Nephron (organoid): Measurements from ENCODE around the gene RAB11FIP5.

ENCODE experiments used
- H3K27ac Mint-ChIP-seq, 3 experiments: 2 replicates each; pipeline ENCODE4 v1.8.0; 2020; ENCODE audit warnings: mixed read lengths in 3 of 3, mild to moderate bottlenecking in 2 of 3, moderate library complexity in 1 of 3
- H3K27me3 Mint-ChIP-seq: 2 replicates; pipeline ENCODE4 v1.8.0; 2021; ENCODE audit warnings: low read depth, mild to moderate bottlenecking, moderate library complexity, mixed read lengths
- H3K36me3 Mint-ChIP-seq: 2 replicates; pipeline ENCODE4 v1.8.0; 2020; ENCODE audit warnings: low read depth, mixed read lengths
- H3K4me1 Mint-ChIP-seq: 2 replicates; pipeline ENCODE4 v1.8.0; 2020; ENCODE audit warnings: mixed read lengths
- H3K4me3 Mint-ChIP-seq, 3 experiments: 2 replicates each; pipeline ENCODE4 v1.8.0; 2020; ENCODE audit warnings: mild to moderate bottlenecking in 3 of 3, mixed read lengths in 3 of 3, moderate library complexity in 2 of 3
- H3K9me3 Mint-ChIP-seq: 2 replicates; pipeline ENCODE4 v1.8.0; 2020; ENCODE audit warnings: mixed read lengths
- TF ChIP-seq, protein P1 (sequence below), 3 experiments: fragments of 200-600 bp; sonication (generic); IDR thresholded peaks; one replicate each; pipeline ENCODE4 v1.5.0; 2021; ENCODE audit warnings: antibody characterized with exemption in 3 of 3; ENCODE audit not compliant: unreplicated experiment in 3 of 3

RAB11FIP5 gene

GRCh38 chr2:73033142-73033765 is 79.5 kb downstream of the RAB11FIP5 start:
- no peaks in the 10 kb centered on the region for H3K4me1 Mint-ChIP-seq
- no peaks in the 10 kb centered on the region for H3K36me3 Mint-ChIP-seq
- H3K9me3 Mint-ChIP-seq: no peaks in the 10 kb centered on the region
- TF ChIP-seq, protein P1, sequence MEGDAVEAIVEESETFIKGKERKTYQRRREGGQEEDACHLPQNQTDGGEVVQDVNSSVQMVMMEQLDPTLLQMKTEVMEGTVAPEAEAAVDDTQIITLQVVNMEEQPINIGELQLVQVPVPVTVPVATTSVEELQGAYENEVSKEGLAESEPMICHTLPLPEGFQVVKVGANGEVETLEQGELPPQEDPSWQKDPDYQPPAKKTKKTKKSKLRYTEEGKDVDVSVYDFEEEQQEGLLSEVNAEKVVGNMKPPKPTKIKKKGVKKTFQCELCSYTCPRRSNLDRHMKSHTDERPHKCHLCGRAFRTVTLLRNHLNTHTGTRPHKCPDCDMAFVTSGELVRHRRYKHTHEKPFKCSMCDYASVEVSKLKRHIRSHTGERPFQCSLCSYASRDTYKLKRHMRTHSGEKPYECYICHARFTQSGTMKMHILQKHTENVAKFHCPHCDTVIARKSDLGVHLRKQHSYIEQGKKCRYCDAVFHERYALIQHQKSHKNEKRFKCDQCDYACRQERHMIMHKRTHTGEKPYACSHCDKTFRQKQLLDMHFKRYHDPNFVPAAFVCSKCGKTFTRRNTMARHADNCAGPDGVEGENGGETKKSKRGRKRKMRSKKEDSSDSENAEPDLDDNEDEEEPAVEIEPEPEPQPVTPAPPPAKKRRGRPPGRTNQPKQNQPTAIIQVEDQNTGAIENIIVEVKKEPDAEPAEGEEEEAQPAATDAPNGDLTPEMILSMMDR (IDR thresholded peaks at IDR 0.05; ENCODE audit: unreplicated experiment in 3 of 3): no peak
- no peak overlapping the region for H3K4me3 Mint-ChIP-seq
- no peak overlapping the region for H3K27ac Mint-ChIP-seq
- no peaks in the 10 kb centered on the region for H3K27me3 Mint-ChIP-seq

DNA sequence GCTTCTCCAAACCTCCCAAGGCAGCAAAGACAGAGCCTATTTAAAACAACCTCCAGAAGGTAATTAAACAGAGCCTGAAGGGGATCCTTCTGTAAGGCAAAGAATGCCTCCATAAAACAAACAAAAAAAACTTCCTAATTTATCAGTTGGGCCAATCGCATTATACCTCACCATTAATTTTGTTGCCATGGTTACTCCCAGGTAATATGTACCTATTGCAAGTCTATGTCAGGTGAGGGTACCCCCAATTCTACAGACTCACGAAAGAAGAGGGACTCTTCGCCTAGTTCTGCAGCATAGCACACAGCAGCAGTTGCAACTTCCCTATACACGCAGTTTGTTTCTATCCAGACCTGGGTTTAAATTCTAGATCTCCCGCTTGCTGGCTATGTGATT is 80.0 kb downstream of the RAB11FIP5 start:
- TF ChIP-seq, protein P1 (IDR thresholded peaks at IDR 0.05; ENCODE audit: unreplicated experiment in 3 of 3): no peak
- Mint-ChIP-seq H3K36me3 (no peaks in the 10 kb centered on the region), H3K27ac (no peak overlapping the region), H3K4me3 (no peak overlapping the region), H3K27me3 (no peaks in the 10 kb centered on the region), H3K4me1 (no peaks in the 10 kb centered on the region), H3K9me3 (no peaks in the 10 kb centered on the region)

DNA sequence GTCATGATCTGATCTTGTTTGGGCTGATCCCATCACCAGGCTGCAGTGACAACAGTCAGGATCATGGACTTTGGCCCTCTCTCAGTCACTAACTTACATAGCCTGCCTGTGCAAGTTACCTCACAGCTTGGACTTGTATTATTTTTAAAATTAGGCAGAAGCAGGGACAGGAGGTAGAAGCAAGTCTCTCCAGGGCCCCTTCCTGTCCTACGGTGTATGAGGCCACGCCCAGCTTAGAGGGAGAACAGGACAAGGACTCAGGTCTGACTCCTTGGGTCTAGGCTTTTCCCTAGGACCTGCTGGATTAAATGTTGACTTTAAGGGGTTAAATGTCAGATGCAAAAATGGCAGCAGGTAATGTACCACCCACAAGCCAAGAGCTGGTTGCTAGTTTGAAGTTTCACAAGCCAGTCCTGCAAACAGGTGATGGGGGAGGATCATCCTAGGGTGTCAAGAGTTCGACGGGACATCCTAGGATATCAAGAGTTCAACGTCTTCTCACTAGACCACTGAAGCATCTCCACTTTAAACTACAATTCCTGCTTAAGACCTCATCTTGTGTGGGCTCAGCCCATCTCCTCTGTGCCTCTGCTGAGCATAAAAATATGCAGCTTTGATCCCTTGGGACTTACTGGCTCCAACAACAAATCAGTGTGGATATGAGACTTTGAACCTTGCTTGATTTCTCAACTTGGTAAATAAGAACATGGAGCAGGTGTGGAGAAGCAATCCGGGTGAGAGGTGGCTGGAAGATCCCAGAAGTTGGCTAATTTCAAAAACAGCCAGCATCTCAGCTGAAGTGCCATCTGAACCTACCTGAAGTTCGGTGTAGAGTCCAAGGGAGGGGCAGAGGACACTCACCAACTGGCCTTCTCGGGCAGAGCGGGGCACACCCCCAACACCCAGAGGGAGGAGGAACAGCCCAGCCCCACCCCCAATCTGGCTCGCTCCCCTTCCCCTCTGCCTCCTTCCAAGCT is 80.7 kb downstream of the RAB11FIP5 start:
- H3K36me3 Mint-ChIP-seq: no peaks in the 10 kb centered on the region

GRCh38 chr2:73031095-73031678 is 81.6 kb downstream of the RAB11FIP5 start:
- no peaks in the 10 kb centered on the region for H3K4me1 Mint-ChIP-seq
- H3K36me3 Mint-ChIP-seq: no peaks in the 10 kb centered on the region
- H3K9me3 Mint-ChIP-seq: no peaks in the 10 kb centered on the region
- H3K27ac Mint-ChIP-seq: no peak overlapping the region
- TF ChIP-seq, protein P1 (IDR thresholded peaks at IDR 0.05; ENCODE audit: unreplicated experiment in 3 of 3): no peak
- no peaks in the 10 kb centered on the region for H3K27me3 Mint-ChIP-seq
- H3K4me3 Mint-ChIP-seq: no peak overlapping the region

More for the DNA sequence above, 80.7 kb downstream of the RAB11FIP5 start:
- Mint-ChIP-seq H3K4me3 (no peak overlapping the region), H3K27me3 (no peaks in the 10 kb centered on the region), H3K27ac (no peak overlapping the region), H3K4me1 (no peaks in the 10 kb centered on the region), H3K9me3 (no peaks in the 10 kb centered on the region)
- TF ChIP-seq, protein P1 (IDR thresholded peaks at IDR 0.05; ENCODE audit: unreplicated experiment in 3 of 3): no peak

DNA sequence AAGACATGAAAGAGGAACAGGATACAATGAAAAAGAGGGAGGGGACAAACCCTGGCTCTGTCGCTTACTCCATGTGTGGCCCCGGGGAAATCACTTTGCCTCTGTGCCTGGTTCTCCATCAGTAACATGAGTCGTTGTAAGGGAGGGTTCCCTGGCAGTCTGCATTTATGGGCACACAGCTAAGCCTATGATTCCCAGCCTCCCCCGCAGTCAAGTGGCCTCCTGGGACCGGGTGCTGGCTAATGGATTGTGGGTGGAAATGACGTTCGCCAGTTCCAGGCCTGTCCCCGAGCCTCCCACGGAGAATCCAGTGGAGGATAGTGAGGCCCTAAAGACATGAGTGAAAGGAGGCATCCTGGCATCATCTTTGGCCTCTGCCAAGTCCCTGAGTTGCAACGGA is 83.9 kb downstream of the RAB11FIP5 start:
- no peak overlapping the region for H3K27ac Mint-ChIP-seq
- no peaks in the 10 kb centered on the region for H3K4me1 Mint-ChIP-seq
- H3K9me3 Mint-ChIP-seq: no peaks in the 10 kb centered on the region
- TF ChIP-seq, protein P1 (IDR thresholded peaks at IDR 0.05; ENCODE audit: unreplicated experiment in 3 of 3): no peak
- H3K27me3 Mint-ChIP-seq: no peaks in the 10 kb centered on the region
- H3K36me3 Mint-ChIP-seq: peaks cover 4% of the 10 kb centered on the region
- no peak overlapping the region for H3K4me3 Mint-ChIP-seq
